Lower leg skin (tissue), 3 donors: ENCODE data around the gene ULK3.

Experiments used
- POLR2A ChIP-seq, 2 donors: fragments of 450-650 bp; IDR thresholded peaks; one replicate each; pipeline ENCODE4 v1.6.1; 2016 to 2017; ENCODE audit warnings: antibody characterized with exemption in 2 of 2, mild to moderate bottlenecking in 1 of 2, moderate library complexity in 1 of 2
- TF ChIP-seq, protein P1 (sequence below), 3 donors: fragments of 450-650 bp; IDR thresholded peaks; one replicate each; pipeline ENCODE4 v1.5.1; 2016; ENCODE audit warnings: antibody characterized with exemption in 3 of 3, mild to moderate bottlenecking in 3 of 3, moderate library complexity in 2 of 3

DNA sequence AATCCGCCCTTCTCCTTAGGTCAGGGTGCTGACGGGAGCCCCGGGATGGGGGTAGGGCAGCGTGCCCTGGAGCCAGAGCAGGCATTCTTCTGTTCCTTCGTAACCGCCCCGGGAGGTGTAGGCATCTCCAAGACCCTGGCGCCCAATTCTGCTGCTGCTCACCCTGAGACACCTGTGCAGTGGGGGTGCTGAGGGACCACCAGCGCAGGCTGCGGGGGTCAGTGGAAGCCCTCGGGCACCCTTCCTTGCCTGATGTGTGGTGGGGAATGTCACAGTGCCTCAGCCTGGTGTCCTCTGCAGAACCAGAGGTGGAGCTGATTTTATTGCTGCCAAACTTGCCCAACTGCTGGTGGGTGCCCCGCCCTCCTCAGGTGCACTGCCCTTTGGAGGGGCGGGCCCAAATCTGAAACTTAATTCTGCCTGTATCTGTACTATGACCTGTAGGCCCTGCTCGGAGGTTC lies 53.8 kb downstream of the ULK3 start:
- TF ChIP-seq, protein P1, sequence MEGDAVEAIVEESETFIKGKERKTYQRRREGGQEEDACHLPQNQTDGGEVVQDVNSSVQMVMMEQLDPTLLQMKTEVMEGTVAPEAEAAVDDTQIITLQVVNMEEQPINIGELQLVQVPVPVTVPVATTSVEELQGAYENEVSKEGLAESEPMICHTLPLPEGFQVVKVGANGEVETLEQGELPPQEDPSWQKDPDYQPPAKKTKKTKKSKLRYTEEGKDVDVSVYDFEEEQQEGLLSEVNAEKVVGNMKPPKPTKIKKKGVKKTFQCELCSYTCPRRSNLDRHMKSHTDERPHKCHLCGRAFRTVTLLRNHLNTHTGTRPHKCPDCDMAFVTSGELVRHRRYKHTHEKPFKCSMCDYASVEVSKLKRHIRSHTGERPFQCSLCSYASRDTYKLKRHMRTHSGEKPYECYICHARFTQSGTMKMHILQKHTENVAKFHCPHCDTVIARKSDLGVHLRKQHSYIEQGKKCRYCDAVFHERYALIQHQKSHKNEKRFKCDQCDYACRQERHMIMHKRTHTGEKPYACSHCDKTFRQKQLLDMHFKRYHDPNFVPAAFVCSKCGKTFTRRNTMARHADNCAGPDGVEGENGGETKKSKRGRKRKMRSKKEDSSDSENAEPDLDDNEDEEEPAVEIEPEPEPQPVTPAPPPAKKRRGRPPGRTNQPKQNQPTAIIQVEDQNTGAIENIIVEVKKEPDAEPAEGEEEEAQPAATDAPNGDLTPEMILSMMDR (IDR thresholded peaks at IDR 0.05) = no peak
- no peak for TF ChIP-seq POLR2A (IDR thresholded peaks at IDR 0.05)
